Endothelial cell of hepatic sinusoid (primary cell): ENCODE results near the gene LPCAT4.
"Not testable (repeated sequence)": the region's sequence is repeated elsewhere in the genome, so short reads cannot be mapped to it uniquely, and the experiment has no call there.

Experiments used
- in situ Hi-C: cut with HindIII; loops from 2 replicates; pipeline ENCODE4 v1.10.0; 2017; ENCODE audit warnings: low sequenced_read_pairs

The LPCAT4 gene

DNA sequence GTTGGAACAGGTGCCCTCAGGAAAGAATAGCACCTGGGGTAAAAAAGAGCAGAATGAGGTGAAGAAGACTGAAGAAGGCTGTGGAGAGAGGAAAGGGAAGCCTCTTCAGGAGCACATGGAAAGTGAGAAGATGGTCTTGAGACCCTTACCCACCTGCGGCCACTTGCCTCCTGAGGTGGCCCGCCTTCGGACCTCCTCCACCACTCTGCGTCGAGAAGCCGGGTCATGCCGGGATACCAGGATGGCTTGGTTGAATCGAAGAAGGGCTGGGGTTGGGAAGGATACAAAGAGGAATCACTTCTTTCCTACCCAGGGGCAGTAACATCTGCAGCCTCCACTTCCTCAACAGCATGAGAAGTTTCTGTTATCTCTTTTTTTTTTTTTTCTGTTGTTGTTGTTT is 3.0 kb downstream of the LPCAT4 start:
- in situ Hi-C loops: no loop called here

- in situ Hi-C loops: no loop called here
Measured at GRCh38 chr15:34362047-34362773, 4.8 kb downstream of the LPCAT4 start.

- in situ Hi-C loops: no loop called here
Measured at GRCh38 chr15:34361278-34361677, 5.7 kb downstream of the LPCAT4 start.

- in situ Hi-C loops: no loop called here
Measured at GRCh38 chr15:34360298-34360697, 6.7 kb downstream of the LPCAT4 start.

GRCh38 chr15:34359416-34359815 is 7.6 kb downstream of the LPCAT4 start:
- in situ Hi-C loops: no loop called here

GRCh38 chr15:34358948-34359347 is 8.0 kb downstream of the LPCAT4 start:
- in situ Hi-C loops: no loop called here

DNA sequence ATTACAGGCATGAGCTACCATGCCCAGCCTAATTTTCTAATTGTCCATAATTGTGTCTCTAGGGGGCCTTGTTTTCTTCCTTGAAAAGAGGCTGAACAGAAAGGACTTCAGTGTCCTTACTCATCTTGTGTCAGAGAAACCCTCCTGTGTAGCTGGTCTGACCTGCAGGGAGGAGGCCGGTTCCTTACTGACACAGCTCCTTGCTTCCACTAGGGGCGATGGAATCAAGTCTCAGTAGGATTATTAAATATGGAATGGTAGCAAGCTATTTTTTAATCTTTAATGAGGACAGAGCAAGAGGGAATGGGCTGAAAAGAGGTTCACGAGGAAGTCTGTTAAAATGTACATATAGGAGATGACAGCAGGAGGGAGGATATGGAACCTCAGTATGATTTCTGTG is 8.6 kb downstream of the LPCAT4 start:
- in situ Hi-C loops: no loop called here

DNA sequence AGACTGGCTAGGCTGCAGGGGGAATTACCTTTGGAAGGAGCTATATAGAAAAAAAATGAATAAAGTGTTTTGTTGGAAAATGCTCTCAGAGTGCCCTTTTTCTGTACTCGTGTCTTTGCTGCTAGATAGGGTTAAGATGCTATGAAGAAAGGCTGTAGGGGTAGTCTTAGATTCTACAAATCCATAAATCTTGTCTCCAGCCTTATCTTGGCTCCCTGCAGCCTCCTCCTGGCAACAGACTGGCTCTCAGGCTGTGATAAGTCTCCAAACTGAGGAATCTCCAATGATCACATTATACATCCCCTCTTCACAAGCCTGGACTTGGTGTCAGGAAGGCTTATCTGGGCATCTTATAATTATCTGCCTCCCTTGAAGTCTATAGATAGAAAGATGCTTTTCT is 9.3 kb downstream of the LPCAT4 start:
- in situ Hi-C loops: no loop called here

DNA sequence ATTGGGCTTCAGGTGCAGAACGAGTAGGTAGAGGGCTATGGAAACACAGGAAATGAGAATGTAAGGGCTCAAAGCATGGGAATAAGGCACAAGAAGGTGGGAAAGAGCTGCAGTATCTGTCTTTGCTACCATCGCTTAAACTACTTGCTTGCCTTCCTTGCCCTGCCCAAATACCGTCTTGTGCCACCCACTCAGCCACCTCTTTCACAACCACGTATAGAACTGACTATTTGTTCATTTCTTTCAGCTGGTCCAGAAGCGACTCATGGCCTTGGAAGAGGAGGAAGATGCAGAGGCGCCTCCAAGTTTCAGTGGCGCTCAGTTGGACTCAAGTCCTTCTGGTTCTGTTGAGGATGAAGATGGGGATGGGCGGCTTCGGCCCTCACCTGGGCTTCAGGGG is 11.8 kb downstream of the LPCAT4 start:
- in situ Hi-C loops: no loop called here

DNA sequence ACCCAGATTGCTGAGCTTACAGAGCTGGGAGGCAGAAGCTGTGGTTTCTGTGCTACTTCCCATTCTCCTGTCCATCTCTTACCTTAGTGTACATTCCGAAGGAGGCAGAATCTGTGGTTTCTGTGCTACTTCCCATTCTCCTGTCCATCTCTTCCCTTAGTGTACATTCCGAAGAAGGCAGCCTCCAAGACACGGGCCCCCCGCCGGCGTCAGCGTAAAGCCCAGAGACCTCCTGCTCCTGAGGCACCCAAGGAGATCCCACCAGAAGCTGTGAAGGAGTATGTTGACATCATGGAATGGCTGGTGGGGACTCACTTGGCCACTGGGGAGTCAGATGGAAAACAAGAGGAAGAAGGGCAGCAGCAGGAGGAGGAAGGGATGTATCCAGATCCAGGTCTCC is 12.7 kb downstream of the LPCAT4 start:
- in situ Hi-C loops: no loop called here

DNA sequence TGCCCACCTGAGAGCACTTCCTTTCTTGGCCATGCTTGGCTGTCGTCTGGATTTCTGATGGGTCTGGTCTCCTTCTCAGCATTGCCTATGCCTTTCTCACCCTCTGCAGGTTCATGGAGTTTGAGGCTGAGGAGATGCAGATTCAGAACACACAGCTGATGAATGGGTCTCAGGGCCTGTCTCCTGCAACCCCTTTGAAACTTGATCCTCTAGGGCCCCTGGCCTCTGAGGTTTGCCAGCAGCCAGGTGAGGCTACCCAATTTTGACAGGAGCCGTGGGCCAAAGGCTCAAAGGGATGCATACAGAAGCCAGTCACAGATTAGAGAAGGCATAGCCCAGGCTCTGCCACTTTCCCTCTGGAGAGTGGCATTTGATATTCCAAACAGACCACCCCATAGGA is 13.4 kb downstream of the LPCAT4 start:
- in situ Hi-C loops: no loop called here

GRCh38 chr15:34352996-34353395 is 14.0 kb downstream of the LPCAT4 start:
- in situ Hi-C loops: not testable (repeated sequence)

DNA sequence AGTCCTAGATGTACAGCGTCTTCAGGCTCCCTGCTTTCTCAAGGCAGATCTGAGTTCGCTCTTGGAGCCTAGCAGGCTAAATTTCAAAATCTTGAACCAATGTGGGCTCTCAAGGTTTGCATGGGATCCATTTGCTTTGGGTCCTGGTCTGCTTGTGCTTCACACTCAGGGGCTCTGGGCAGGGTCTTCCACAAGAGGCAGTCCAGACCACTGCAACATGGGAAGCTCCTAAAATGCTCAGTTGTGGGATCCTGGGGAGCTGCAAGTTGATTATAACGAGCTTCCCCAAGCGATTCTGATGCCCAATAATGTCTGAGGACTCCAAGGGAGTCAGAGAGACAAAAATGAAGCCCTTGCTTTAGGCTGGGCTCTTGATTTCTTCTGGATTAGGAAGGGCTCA is 17.2 kb downstream of the LPCAT4 start:
- in situ Hi-C loops: no loop called here

DNA sequence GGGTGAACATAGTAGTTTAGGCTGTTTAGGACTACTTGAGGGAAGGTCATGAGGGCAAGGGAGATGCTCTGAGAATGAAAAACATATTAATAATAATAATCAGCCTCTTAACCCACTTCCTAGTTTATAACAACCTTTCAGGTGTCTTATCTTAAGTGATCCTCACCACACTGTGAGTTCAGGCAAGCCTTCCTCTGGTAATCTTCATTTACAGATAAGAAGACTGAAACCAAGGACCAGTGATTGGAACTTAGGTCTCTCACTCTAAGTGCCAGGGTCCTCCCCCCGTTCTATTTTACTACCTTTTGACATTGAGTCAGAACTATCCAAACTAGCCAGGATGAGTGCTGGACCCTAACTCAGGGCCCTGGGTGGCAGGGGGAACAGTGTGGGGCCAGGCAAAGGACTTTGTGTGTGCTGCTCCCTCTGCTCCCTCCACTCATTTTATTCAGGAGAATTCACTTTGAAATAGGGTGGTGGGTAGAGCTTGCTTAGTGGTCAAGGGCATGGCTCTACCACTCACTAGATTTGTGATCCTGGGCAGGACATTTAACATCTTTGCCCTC is 18.2 kb downstream of the LPCAT4 start:
- in situ Hi-C loops: no loop called here

DNA sequence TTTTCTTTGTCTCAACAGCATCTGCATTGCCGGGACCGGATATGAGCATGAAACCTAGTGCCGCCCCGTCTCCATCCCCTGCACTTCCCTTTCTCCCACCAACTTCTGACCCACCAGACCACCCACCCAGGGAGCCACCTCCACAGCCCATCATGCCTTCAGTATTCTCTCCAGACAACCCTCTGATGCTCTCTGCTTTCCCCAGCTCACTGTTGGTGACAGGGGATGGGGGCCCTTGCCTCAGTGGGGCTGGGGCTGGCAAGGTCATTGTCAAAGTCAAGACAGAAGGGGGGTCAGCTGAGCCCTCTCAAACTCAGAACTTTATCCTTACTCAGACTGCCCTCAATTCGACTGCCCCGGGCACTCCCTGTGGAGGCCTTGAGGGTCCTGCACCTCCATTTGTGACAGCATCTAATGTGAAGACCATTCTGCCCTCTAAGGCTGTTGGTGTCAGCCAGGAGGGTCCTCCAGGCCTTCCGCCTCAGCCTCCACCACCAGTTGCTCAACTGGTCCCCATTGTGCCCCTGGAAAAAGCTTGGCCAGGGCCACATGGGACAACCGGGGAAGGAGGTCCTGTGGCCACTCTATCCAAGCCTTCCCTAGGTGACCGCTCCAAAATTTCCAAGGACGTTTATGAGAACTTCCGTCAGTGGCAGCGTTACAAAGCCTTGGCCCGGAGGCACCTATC is 18.9 kb downstream of the LPCAT4 start:
- in situ Hi-C loops: no loop called here

- in situ Hi-C loops: no loop called here
Measured at GRCh38 chr15:34342737-34343575, 24.0 kb downstream of the LPCAT4 start, which contains the start of the genes NOP10 and NUTM1. Gene NOP10, minus strand, starts transcription at chr15:34343136. Its CDS starts 63 bp downstream, at chr15:34343073. Gene NUTM1, plus strand, starts transcription at chr15:34343315. Its CDS starts 382 bp downstream, at chr15:34343697.

- in situ Hi-C loops: not testable (repeated sequence)
Measured at GRCh38 chr15:34342213-34342736, 24.7 kb downstream of the LPCAT4 start.

DNA sequence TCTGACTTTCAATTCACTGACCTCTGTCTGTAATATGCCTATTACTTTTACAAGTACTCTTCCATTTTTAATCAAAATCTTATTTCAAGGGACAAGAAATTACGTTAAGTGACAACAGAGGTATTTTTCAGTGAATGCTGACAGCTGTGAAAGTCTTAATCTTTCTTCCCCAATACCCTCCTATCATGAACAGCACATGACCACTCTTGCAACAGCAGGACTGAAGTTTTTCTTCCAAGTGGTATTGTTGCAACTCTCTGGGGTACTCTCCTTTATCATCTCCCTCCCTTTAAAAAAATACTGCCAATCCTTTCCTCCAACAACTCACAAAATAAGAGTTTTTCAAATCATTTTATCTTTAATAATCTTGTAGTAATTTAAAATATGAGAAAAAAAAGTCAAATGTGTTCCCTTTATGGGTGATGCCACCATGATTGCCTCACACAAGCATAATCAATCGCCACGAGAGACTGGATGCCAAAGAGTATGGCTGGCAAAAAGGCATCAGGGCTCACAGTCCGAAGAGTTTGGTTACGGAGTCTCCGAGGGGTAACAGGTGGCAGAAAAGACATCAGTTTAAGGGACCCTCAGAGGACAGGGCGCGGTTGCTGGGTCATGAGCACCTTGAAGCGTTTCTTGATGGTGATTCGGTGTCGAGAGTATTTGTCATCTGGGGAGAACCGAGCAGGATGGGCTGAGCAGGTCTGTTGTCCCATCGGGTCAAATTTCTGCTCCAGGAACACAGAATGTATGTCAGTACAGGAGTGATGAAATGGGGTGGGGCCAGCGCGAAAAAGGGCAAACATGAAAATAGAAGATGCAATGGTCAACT is 25.4 kb downstream of the LPCAT4 start:
- in situ Hi-C loops: no loop called here

DNA sequence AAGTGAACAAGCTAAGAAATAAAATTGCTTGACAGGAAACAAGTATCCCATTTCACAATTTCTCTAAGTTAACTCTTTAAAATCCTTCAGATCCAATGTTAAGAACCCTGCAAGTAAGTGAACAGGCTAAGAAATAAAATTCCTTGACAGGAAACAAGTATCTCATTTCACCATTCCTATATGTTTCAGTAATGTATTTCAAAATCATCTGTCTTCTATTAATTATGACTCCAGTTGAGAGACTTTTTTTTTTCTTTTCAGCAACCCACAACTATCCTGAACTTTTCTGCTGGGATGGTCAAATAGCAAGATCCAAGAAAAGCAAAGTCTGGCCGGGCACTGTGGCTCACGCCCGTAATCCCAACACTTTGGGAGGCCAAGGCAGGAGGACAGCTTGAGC is 27.1 kb downstream of the LPCAT4 start:
- in situ Hi-C loops: no loop called here

DNA sequence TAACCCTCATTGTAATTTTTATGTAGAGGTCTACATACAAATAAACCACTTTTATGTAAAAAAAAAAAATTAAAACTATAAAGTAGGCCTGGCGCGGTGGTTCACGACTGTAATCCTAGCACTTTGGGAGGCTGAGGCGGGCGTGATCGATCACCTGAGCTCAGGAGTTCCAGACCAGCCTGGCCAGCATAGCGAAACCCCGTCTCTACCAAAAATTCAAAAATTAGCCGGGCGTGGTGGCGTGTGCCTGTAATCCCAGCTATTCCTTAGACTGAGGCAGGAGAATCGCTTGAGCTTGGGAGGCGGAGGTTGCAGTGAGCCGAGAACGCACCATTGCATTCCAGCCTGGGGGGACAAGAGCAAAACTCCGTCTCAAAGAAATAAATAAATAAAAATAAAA is 28.6 kb downstream of the LPCAT4 start:
- in situ Hi-C loops: no loop called here
